Esophagus muscularis mucosa (tissue), 3 donors: ENCODE results near the gene INSIG1.

Source experiments
- CTCF ChIP-seq, 3 experiments: fragments of 200-600 bp in 2 of 3; fragments of 450-650 bp in 1 of 3; sonication (generic) in 2 of 3; IDR thresholded peaks; one replicate each; pipeline ENCODE4 v1.5.1; 2017 to 2019; ENCODE audit warnings: antibody characterized with exemption in 3 of 3, mild to moderate bottlenecking in 2 of 3, moderate library complexity in 1 of 3
- POLR2A ChIP-seq: fragments of 450-650 bp; IDR thresholded peaks from one replicate; pipeline ENCODE4 v1.6.1; 2017; ENCODE audit warnings: antibody characterized with exemption, moderate library complexity, mild to moderate bottlenecking, low read depth

GRCh38 chr7:155300641-155301452 is 3.2 kb downstream of the INSIG1 start:
- TF ChIP-seq CTCF (IDR thresholded peaks at IDR 0.05) (no peak), POLR2A (no peak)
